Stimulated activated CD4-positive, alpha-beta T cell treated with anti-CD3 and anti-CD28 coated beads, Interleukin-12 subunit alpha, Interleukin-12 subunit beta, amount 100 ng/mL, for 48 hours (primary cell): ENCODE results near the gene RIPPLY2.
"Not testable (repeated sequence)": the region's sequence is repeated elsewhere in the genome, so short reads cannot be mapped to it uniquely, and the experiment has no call there.

Experiments used
- DNase-seq, 3 donors: peaks; one replicate each; pipeline ENCODE4 v3.0.0-alpha.2; 2020; ENCODE audit warnings: low read depth in 2 of 3, low spot score in 1 of 3

The RIPPLY2 gene

GRCh38 chr6:83853178-83854000 lies at the start of gene RIPPLY2:
Gene RIPPLY2 (plus strand): TSS chr6:83853360. CDS start chr6:83853417, 57 bp downstream.
- no peak for DNase-seq

- DNase-seq = not testable (repeated sequence)
Observed at GRCh38 chr6:83803492-83803891, 49.7 kb upstream of the RIPPLY2 start.

- DNase-seq = no peak
Observed at GRCh38 chr6:83804886-83805285, 48.3 kb upstream of the RIPPLY2 start.

DNA sequence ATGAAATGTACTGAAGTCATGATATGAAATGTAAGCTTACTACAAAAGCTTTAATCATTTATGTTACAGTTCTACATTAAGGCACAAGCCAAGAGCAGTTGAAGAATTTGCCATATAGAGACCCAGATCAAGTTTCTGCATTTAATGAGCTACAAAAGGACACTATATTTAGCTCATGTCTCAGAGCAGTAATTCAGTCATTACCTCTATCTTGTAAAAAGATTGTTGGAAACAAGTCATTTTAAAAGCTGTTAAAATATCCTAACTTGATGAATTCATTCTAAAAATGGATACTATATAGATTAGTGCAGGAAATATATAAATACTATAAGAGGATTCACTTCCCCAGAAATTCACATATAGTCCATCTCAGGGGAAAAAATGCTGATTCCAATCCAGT lies 45.2 kb upstream of the RIPPLY2 start:
- DNase-seq = no peak

DNA sequence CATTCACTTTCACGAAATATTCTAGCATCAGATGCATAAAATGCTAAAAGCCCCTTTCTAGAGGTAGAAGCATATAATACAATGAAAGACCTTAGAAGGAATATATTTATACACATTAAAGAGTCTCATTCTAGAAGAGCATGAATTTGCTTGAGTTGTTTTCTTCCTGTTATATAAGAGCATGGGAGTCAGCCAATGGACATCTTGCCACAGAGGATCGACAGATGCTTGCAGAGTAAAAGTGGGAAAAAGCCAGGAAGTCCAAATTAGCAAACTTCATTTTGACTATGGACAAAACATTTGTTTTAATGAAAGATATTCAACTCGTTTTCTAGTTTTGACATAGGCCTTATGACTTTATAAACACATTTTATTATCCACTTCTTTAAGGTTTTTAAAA lies 44.2 kb upstream of the RIPPLY2 start:
- DNase-seq = no peak

- DNase-seq = no peak
Observed at GRCh38 chr6:83812595-83812994, 40.6 kb upstream of the RIPPLY2 start.

DNA sequence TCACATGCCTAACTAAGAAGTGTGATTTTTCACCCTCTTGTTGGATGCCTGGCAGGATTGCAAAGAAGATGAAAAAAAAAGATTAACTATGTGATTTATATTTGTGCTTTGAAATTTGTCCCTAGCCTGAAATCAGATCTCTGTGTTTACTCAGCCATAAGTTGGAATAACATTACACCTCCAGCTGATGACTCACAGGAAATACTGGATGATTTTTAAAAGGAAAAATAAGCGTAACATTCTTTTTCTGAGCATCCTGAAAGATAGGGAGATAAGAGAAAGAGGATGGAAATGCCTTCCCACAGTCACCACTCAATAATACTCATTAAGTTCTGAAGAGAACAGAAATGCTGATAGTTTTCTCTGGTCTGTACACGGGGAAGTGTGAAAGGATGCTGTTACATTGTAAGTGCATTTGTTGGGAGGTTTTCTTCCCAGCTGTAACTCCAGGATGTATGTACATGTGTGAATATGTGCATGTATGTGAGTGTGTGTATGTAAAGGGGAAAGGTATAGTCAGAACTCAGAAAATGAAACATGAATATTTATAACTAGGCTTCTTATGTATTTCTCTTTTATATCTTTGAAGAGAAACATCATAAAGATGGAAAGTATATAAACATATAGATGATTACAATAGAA lies 37.4 kb upstream of the RIPPLY2 start:
- DNase-seq = no peak

DNA sequence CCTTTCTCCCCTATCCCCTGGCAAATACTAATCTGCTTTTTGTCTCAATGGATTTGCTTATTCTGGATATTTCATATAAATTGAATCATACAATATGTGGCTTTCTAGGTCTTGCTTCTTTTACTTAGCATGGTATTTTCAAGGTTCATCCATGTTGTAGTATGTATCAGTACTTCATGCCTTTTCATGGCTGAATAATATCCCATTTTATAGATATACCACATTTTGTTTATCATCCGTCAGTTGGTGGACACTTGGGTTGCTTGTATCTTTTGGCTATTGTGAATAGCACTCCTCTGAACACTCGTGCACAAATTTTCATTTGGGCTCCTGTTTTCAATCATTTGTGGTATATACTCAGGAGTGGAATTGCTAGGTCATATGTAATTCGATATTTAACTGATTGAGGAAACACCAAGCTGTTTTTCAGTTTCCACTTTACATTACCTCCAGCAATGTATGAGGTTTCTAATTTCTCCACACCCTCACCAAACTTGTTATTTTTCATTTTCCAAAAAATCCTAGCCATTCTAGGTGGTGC lies 30.5 kb upstream of the RIPPLY2 start:
- DNase-seq = no peak

DNA sequence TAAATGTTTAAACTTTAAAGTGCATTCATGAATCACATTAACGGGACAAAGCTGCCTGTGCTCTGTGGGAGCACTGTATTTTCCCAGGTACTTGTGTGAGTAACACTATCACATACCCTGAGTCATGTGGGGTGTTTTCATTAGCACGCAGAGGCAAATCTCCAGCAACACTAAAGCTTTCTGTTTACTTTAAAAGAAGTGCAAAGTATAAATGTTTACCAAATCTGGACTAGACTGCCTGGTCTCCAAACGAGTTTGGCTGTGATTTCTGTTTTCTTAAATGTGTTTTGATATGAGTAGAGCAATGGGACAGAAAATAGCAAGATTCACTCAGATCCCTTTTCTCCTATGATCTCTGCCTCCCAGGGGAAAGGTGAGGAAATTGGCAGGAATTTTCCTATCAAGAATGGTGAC lies 28.8 kb upstream of the RIPPLY2 start:
- no peak for DNase-seq

DNA sequence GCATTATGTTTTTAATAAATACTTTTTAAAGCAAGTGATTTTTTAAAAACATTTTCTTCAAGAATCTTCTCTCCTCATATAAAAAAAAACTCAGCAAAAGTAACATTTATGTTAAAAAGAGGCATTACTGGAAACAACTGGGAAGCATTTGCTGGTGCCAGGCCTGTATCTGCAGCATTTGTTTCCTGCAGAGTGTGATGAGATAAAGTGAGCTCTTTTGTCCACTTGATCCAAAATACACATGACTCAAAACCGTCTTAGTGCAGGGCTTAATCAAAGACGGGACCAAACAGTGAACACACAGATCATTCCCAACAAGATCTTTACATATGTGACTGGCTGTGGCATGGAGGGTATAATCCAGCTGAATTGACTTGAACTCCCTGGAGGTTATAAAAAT lies 28.3 kb upstream of the RIPPLY2 start:
- DNase-seq = no peak

- DNase-seq = no peak
Observed at GRCh38 chr6:83827050-83827449, 26.1 kb upstream of the RIPPLY2 start.

GRCh38 chr6:83838727-83839126 lies 14.4 kb upstream of the RIPPLY2 start:
- DNase-seq = no peak

- no peak for DNase-seq
Observed at GRCh38 chr6:83844170-83844569, 9.0 kb upstream of the RIPPLY2 start.

GRCh38 chr6:83846291-83846690 lies 6.9 kb upstream of the RIPPLY2 start:
- no peak for DNase-seq

DNA sequence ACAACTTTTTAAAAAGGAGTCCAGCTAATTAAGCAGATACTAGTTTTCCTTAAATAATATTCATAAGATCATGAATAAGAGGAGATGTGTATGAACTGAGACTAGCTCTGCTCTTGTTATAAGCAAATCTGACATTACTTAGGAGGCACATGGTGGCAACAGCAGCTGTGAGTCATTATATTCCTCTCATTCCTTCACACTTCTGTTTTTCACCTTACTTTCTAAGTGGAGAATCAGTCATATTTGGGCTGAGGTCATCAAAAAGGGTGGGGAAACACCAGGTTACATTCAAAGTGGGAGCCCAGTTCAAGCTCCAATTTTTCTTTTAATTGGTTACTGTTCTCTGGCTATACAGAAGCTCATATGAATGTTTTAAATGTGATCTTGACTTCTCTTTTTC lies 6.0 kb upstream of the RIPPLY2 start:
- no peak for DNase-seq

- no peak for DNase-seq
Observed at GRCh38 chr6:83849127-83849526, 4.0 kb upstream of the RIPPLY2 start.

GRCh38 chr6:83849610-83850009 lies 3.5 kb upstream of the RIPPLY2 start:
- no peak for DNase-seq

- DNase-seq = no peak
Observed at GRCh38 chr6:83852528-83853177, 507 bp upstream of the RIPPLY2 start.

DNA sequence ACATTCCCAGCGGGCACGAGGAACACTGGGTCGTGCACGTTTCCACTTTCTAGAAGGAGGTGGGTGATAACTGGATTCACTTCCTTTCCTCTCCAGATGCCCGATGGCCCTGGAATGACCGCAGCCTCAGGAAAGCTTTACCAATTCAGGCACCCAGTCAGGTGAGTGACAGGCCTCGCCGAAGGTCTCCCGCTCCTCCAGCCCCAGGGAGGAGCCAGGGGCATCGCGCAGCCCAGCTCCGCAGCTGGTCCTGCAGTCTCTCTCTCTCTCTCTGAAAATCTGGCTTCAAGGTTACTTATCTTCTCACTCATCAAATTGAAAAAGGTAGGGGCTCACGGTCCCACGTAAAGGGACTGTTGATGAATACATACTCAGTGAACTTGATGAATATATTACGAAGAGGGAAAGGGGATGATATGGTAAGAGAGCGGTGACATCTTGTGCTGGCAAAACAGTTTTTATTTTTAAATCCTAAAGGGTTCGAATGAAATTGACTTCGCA lies 891 bp downstream of the RIPPLY2 start:
- no peak for DNase-seq

DNA sequence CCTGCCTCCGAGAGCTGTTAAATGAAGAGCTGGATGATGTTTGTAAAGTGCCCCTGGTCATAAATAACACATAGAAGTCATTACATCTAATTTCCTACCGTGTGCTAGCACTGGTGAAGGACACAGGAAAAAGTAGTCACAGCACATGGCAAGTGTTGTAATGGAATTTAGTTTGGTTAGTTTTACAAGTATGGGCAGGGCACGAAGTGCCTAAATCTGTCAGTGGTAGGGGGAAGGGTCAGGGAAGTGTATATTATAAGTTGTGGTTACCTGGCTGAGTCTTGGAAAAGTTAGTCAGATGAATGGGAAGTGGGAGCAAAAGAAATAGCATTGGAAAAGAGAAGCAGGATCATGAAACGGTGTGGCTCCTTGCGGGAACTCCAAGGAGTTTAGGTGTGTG lies 1.6 kb downstream of the RIPPLY2 start:
- DNase-seq = no peak
